HG03575 (cell line): ENCODE measurements around the gene RBM17.
"Not testable (repeated sequence)": the region's sequence is repeated elsewhere in the genome, so short reads cannot be mapped to it uniquely, and the experiment has no call there.

Source experiments
- ATAC-seq: cut with Tn5 transposase; IDR thresholded peaks from one replicate; pipeline ENCODE4 v1.9.1; 2021; ENCODE audit not compliant: unreplicated experiment, insufficient number of reproducible peaks, low FRiP score; ENCODE audit errors: extremely low read depth

The RBM17 gene

GRCh38 chr10:6101181-6101580, 12.3 kb downstream of the RBM17 start:
- ATAC-seq, result no peak

DNA sequence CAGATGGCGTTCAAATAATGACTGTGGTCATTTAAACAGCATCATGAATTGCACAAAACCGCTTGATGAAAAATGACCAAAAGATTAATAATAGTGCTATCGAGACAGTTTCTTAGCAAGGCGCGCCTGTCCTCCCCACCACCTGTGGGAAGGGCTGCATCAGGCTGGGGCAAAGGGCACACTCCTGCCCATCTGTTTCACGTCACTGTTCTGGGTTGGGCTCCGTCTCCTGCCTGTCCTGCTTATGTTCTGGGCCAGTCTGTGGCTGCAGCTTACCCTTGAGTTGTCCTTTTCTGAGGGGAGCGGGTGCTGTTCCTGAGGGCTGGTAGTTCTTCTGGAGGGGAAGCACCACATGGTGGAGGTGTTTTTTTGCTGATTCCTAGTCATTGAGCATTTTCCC, 13.3 kb downstream of the RBM17 start:
- no peak for ATAC-seq

- no peak for ATAC-seq
Observed at GRCh38 chr10:6103591-6103990, 14.8 kb downstream of the RBM17 start.

- ATAC-seq, result not testable (repeated sequence)
Observed at GRCh38 chr10:6107616-6108015, 18.8 kb downstream of the RBM17 start.

DNA sequence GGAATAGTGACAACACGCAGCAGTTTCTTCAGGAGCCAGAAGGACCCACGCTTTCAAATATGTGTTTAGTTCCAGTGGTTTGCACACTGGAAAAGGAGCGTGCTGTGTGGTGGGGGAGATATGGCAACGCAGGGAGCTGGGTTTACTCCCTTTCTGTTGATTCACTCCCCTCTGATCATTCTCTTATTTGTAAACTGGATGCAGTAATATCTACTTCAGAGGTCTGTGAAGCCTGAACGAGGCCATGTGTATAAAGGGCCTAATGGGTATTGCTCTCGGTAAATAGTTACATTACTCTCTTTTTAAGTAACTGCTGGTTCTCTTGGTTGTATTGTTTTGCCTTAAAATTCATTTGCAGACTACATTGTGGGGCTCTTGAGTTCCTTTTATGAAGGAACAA, 19.2 kb downstream of the RBM17 start:
- no peak for ATAC-seq

- no peak for ATAC-seq
Observed at GRCh38 chr10:6108631-6109443, 20.0 kb downstream of the RBM17 start.

DNA sequence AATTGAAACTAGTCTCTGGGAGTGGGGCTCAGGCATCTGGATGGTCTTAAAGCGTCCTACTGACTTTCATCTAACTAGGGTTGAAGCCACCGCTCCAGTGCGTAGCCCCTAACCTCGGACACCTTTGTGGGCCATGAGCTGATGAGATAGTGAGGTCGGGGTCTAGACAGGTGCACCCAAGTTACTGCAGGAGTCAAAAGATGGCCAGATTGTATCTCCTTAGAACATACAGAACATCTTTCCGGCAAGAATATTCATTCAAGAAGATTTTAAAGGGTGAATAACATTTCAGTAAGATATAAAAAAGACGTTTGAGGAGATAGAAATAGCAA, 20.6 kb downstream of the RBM17 start:
- no peak for ATAC-seq

DNA sequence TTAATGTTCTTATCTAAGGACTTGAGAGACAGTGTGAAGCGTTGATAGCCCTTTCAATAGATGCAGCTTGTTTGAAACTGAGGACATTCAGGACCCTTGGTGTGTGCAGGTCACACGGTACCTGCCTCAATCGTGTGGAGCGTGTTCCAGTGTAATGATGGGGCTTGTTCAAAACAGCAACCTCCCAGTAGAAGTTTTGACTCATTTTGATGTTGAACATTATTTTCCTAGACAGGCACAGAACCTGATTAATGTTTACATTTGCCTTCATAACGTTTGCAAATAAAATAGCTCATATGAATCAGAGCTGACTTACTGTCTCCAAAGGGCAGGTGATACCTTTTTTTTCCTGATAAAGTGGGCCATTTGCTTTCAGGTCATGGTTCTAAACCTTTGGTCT, 21.3 kb downstream of the RBM17 start:
- no peak for ATAC-seq

- ATAC-seq, result no peak
Observed at GRCh38 chr10:6112893-6113292, 24.1 kb downstream of the RBM17 start.

DNA sequence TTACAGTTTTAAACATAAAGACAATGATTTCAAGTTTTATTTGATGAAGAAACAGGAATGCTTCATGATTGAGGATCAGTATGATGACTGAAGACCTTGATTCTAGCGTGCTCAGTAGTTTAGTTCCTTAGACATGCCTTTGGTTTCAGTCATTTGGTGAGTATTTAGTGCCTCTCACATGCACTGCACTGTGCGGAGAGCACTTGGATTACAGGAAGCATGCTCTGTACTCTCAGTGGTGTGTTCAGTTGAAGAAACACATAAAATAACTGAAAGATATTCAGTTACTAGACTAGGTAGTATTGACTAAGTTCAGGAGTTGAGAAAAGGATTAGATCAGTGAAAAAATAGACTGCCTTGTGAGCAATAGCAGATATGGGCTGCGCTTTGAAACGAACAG, 25.5 kb downstream of the RBM17 start:
- ATAC-seq, result no peak

- ATAC-seq, result no peak
Observed at GRCh38 chr10:6114805-6115341, 26.0 kb downstream of the RBM17 start.

- ATAC-seq, result no peak
Observed at GRCh38 chr10:6115411-6115810, 26.6 kb downstream of the RBM17 start.

DNA sequence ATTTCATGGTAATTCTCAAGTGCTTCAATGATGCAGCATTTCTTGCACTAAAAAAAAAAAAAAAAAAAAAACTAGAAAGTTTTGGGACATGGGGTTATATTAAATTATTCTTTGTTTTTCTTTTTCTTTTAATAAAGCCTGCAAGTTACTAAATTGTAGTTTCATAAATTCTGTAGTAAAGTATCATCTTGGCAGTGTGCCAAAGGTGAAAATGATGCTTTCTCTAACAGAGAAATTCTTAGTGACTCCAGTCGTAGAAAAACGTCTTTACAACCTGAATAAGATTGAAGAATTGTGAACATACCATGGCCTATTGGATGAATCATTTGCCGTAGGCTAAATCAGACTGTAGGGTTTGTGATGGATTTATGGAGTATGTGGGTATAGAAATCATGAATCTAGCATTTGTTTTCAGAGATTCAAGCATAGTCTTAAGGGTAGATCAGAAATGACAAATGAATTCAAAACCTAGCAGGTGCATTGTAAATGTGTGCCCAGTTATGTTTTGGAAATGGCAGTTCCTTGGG, 27.1 kb downstream of the RBM17 start:
- no peak for ATAC-seq

DNA sequence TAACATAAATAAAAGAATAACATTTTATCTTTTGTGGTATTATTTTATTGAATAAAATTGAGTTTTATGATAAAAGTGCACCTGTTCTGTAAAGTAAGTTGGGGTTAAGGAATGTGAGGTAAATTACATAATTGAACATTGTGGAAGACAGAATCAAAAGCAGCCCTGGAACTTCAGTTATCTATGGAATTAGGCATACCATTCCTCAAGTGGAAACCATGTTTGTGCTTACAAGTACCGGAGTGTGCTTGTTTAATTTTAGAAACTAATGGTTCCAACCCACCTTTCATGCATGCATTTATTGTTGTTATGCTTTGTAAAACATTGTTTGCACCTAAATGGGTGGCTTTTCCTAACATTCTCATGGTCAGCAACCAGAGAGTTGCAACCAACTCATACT, 28.0 kb downstream of the RBM17 start:
- no peak for ATAC-seq

DNA sequence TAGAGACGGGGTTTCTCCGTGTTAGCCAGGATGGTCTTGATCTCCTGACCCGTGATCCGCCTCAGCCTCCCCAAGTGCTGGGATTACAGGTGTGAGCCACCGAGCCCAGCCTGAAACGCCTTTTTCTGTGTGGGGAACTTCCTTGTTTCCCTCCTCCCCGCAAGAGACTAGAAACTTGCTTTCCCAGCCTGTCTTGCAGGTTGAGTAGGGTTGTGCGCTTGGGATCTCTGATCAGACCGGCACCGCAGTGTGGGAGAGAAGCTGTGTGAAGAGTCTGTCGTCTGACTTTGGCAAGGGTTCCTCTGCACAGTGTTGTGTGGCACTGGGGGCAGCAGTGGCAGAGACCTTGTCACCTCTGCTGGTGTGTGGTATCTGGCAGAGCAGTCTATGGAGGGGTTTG, 28.9 kb downstream of the RBM17 start:
- ATAC-seq, result no peak

GRCh38 chr10:6119423-6119822, 30.6 kb downstream of the RBM17 start:
- no peak for ATAC-seq

DNA sequence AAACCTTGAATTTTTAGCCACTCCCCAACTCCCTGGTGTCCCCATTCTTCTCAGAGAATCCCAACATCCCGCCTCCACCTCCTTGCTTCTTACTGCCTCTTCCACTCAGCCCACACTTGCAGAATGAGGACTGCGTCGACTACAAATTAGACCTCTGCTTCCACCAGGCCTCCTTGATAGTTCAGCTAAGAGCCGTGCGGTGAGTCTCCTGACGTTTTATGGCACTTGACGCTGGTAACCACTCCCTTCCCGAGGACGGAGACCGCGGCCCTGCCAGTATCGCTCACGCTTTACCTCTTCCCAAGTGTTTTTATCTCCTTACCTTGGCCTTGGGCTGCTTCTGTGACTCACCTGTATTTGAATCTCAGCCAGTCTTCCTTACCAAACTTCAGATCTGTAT, 31.1 kb downstream of the RBM17 start:
- ATAC-seq, result no peak

GRCh38 chr10:6120691-6121090, 31.9 kb downstream of the RBM17 start:
- ATAC-seq, result no peak

DNA sequence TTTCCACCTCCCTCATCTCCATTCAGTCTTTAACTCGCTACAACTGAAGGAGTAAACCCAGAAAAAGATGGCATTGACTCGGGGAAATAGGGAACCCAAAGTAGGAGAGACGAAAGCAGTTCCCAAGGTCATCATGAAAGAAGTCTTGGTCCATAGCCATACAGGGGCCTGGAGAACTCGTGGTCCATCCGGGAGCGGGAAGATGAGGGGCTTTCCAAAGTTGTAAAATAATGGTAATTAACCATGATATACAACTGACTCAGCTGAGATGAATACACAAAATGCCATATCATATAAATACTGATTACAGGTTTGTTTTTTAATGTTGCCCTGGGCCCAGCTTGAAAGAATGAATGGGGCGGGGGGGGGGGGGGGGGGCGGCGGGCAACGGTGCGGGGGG, 32.3 kb downstream of the RBM17 start:
- no peak for ATAC-seq

DNA sequence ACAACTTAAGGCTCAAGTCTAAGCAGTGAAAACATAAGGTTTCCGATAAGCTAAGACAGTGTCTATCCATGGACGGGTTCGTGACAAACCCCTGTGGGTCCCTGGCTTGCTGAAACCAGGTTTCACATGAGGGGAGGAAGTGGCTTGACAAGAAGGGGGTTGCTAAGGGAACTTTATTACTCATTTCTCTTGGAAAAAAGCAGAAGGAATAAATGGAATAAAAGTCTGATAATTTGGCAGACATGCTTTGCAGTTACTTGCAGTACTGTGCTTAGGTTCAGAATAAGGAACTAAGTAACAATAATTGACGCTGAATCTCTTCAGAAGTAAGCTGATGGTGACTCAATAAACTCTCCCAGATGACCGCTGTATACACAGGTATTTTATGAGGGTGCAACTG, 34.7 kb downstream of the RBM17 start:
- no peak for ATAC-seq

GRCh38 chr10:6124666-6125065, 35.8 kb downstream of the RBM17 start:
- no peak for ATAC-seq
